HepG2 (cell line): Measurements from ENCODE around the gene ZNF575. TPM values are rescaled to one million over a fixed set of nuclear protein-coding genes. Genes with fewer than 3 reads are reported as not detected.

Experiments
- EED ChIP-seq: sonication (generic); formaldehyde crosslinking; IDR thresholded peaks from 2 replicates; pipeline ENCODE4 v1.5.0; 2020; ENCODE audit warnings: mild to moderate bottlenecking, missing genetic modification reagents
- ESRRA ChIP-seq: sonication (generic); formaldehyde crosslinking; IDR thresholded peaks from 2 replicates; pipeline ENCODE4 v1.5.1; 2020; ENCODE audit warnings: mild to moderate bottlenecking, low read depth, missing genetic modification reagents
- HNRNPL ChIP-seq: fragments of 200-400 bp; formaldehyde crosslinking; IDR thresholded peaks from 2 replicates; pipeline ENCODE4 v1.6.1; 2017; ENCODE audit warnings: mild to moderate bottlenecking, low read depth, low read length
- HOMEZ ChIP-seq: IDR thresholded peaks from 2 replicates; pipeline ENCODE4 v1.6.1; 2016; ENCODE audit warnings: low read depth
- IKZF1 ChIP-seq: fragments of 450-650 bp; IDR thresholded peaks from 2 replicates; pipeline ENCODE4 v1.7.1; 2016
- MEIS2 ChIP-seq: sonication (generic); formaldehyde crosslinking; IDR thresholded peaks from 2 replicates; pipeline ENCODE4 v1.9.0; 2021; ENCODE audit warnings: mild to moderate bottlenecking, missing genetic modification reagents
- NFE2 ChIP-seq: sonication (generic); formaldehyde crosslinking; IDR thresholded peaks from 2 replicates; pipeline ENCODE4 v1.4.0; 2020; ENCODE audit warnings: missing genetic modification reagents
- NFE2L2 ChIP-seq: fragments of 150-350 bp; IDR thresholded peaks from 2 replicates; pipeline ENCODE4 v1.6.1; 2014; ENCODE audit warnings: low read length
- PHF8 ChIP-seq: sonication (generic); formaldehyde crosslinking; IDR thresholded peaks from 2 replicates; pipeline ENCODE4 v1.5.0; 2020; ENCODE audit warnings: missing genetic modification reagents
- PITX1 ChIP-seq: sonication (generic); formaldehyde crosslinking; IDR thresholded peaks from 2 replicates; pipeline ENCODE4 v1.5.1; 2020; ENCODE audit warnings: mild to moderate bottlenecking, missing genetic modification reagents
- SKIL ChIP-seq: sonication (generic); formaldehyde crosslinking; IDR thresholded peaks from 2 replicates; pipeline ENCODE4 v1.8.0; 2022; ENCODE audit warnings: missing genetic modification reagents, mild to moderate bottlenecking, moderate library complexity, borderline replicate concordance
- TBL1XR1 ChIP-seq: fragments of 150-350 bp; IDR thresholded peaks from 2 replicates; pipeline ENCODE4 v1.6.1; 2014; ENCODE audit warnings: borderline replicate concordance, low read length; ENCODE audit not compliant: partially characterized antibody
- TRAFD1 ChIP-seq: sonication (generic); formaldehyde crosslinking; IDR thresholded peaks from 2 replicates; pipeline ENCODE4 v1.5.1; 2020; ENCODE audit warnings: missing genetic modification reagents, mild to moderate bottlenecking, borderline replicate concordance
- U2AF2 ChIP-seq: fragments of 200-400 bp; formaldehyde crosslinking; IDR thresholded peaks from 2 replicates; pipeline ENCODE4 v1.6.1; 2017; ENCODE audit warnings: low read depth, mild to moderate bottlenecking, low read length
- WIZ ChIP-seq: sonication (generic); formaldehyde crosslinking; IDR thresholded peaks from 2 replicates; pipeline ENCODE4 v1.5.1; 2020; ENCODE audit warnings: mild to moderate bottlenecking, missing genetic modification reagents
- ZBTB1 ChIP-seq: sonication (generic); formaldehyde crosslinking; IDR thresholded peaks from 2 replicates; pipeline ENCODE4 v1.4.0; 2020; ENCODE audit warnings: missing genetic modification reagents, borderline replicate concordance
- ZBTB3 ChIP-seq: sonication (generic); formaldehyde crosslinking; IDR thresholded peaks from 2 replicates; pipeline ENCODE4 v1.4.0; 2020; ENCODE audit warnings: low read depth, mild to moderate bottlenecking, moderate library complexity, missing genetic modification reagents, borderline replicate concordance
- ZBTB4 ChIP-seq: sonication (generic); formaldehyde crosslinking; IDR thresholded peaks from 2 replicates; pipeline ENCODE4 v1.4.0; 2020; ENCODE audit warnings: missing genetic modification reagents, mild to moderate bottlenecking, borderline replicate concordance
- ZNF263 ChIP-seq: sonication (generic); formaldehyde crosslinking; IDR thresholded peaks from 2 replicates; pipeline ENCODE4 v1.4.0; 2020; ENCODE audit warnings: missing genetic modification reagents
- ZNF530 ChIP-seq: sonication (generic); formaldehyde crosslinking; IDR thresholded peaks from 2 replicates; pipeline ENCODE4 v1.5.0; 2020; ENCODE audit warnings: low read depth, mild to moderate bottlenecking, missing genetic modification reagents
- ZNF614 ChIP-seq: IDR thresholded peaks from 2 replicates; pipeline ENCODE4 v1.6.1; 2018; ENCODE audit warnings: missing biosample characterization, missing genetic modification reagents, inconsistent platforms, borderline replicate concordance
- polyA plus RNA-seq, 8 experiments: library from polyadenylated mRNA; depleted of rRNA in 3 of 8; stranded (reverse) in 7 of 8; unstranded in 1 of 8; fragments of >200 nt; fragmentation: Illumina TruSeq in 4 of 8; extraction: Trizol in 4 of 8; gene quantifications; 2 replicates each; pipeline versions ENCODE4 v1.2.1 to v1.2.3, GENCODE V29; 2011 to 2016; ENCODE audit warnings: low read depth in 4 of 8, missing spikeins in 1 of 8, mixed read lengths in 1 of 8; ENCODE audit not compliant: insufficient read depth in 1 of 8
- total RNA-seq, 5 experiments: library from RNA; depleted of rRNA; stranded (reverse); fragments of >200 nt; fragmentation: Illumina TruSeq; extraction: Trizol; gene quantifications; 2 replicates each; pipeline ENCODE4 v1.2.3, GENCODE V29; 2016; ENCODE audit warnings: low read depth in 1 of 5

ZNF575 gene
- total and polyA plus RNA-seq, 2 of the 13 experiments (the other 11 are each of a cell fraction or from before 2014, with no cell fraction given), result 0.17 to 0.27 TPM

- no peak for TF ChIP-seq SKIL (CRISPR knock-in tag)
- no peak for TF ChIP-seq TRAFD1
- TF ChIP-seq ZNF614, result peak; percentile 58; the same call in 1 of the 2 replicates
- peak; percentile 29; the same call in 1 of the 2 replicates for TF ChIP-seq EED (CRISPR knock-in tag)
- peak; percentile 91 for TF ChIP-seq PHF8 (CRISPR knock-in tag)
- TF ChIP-seq TBL1XR1, result no peak
- TF ChIP-seq MEIS2, result peak; percentile 47; the same call in 1 of the 2 replicates
- TF ChIP-seq ZBTB4 (CRISPR knock-in tag), result no peak
- TF ChIP-seq WIZ, result no peak
- no peak for TF ChIP-seq ZBTB3
- TF ChIP-seq IKZF1, result no peak
- TF ChIP-seq NFE2, result no peak
- no peak for TF ChIP-seq ZNF530 (CRISPR knock-in tag)
- TF ChIP-seq U2AF2, result no peak
- TF ChIP-seq HOMEZ (CRISPR knock-in tag), result no peak
- TF ChIP-seq HNRNPL, result no peak
- 0 out of 2 replicates have a peak, but pooled peaks have one; percentile 30 for TF ChIP-seq PITX1
- TF ChIP-seq ZNF263, result no peak; the same call in 1 of the 2 replicates
- 0 out of 2 replicates have a peak, but pooled peaks have one; percentile 26 for TF ChIP-seq ESRRA (CRISPR knock-in tag)
- no peak for TF ChIP-seq NFE2L2
- no peak for TF ChIP-seq ZBTB1 (CRISPR knock-in tag)
Observed at GRCh38 chr19:43526884-43527859, 5.8 kb upstream of the ZNF575 start, which contains the start of gene ETHE1 (continued).
